Caki2 (cell line): ENCODE results near the gene NPTX1. TPM values are rescaled to one million over a fixed set of nuclear protein-coding genes. Genes with fewer than 3 reads are reported as not detected.

Experiments used
- DNase-seq: peaks from one replicate; pipeline ENCODE4 v3.0.0-alpha.2; 2015; ENCODE audit warnings: low read depth
- in situ Hi-C: cut with HindIII; loops from 2 replicates; pipeline ENCODE4 v1.10.0; 2016; ENCODE audit warnings: low sequenced_read_pairs, low pct_unique_long_range_greater_than_20kb, mixed read lengths
- total RNA-seq: library from RNA; depleted of rRNA; stranded (reverse); fragments of >200 nt; shearing (Covaris generic); gene quantifications from 2 replicates; pipeline ENCODE4 v1.2.3, GENCODE V29; 2014; ENCODE audit warnings: low replicate concordance; rRNA removed

The NPTX1 gene
- total RNA-seq, 1 experiment from 2014 or later, result not detected

DNA sequence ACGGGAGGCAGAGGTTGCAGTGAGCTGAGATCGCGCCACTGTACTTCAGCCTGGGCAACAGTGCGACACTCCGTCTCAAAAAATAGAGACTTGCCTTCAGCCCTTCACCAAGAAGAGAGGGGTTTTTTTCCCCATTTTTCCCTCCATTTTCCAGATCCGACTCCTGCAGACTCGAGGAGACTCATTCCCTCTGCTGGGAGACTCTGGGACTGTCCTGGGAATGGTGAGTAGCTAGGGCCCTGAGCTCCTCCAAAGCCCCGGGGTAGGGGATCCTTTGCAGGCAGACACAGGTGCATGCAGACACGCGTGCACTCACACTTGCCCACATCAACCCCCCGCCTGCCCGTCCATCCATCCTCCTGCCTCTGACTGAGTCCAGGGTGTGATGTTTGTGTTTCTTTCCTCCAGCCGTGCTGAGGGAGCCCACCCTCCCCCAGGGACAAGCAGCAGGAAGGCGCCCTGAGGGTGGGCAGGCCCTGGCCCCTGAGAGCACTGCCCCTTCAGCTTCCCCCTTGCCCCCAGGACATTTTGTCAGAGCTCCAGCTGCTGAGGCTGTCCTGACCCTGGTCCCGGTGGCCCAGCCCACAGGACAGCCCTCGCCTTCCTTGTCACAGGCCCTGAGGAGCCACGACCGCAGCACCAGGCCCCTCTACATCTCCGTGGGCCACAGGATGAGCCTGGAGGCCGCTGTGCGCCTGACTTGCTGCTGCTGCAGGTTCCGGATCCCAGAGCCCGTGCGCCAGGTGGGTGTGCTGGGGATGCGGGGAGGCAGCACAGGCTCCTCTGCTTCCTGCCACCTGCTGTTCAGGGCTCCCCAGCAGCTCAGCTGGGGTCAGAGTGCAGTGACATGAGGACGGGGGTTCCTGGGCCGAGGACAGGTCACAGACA is 51.3 kb downstream of the NPTX1 start:
- no peak for DNase-seq
- in situ Hi-C loops, result no loop called here

DNA sequence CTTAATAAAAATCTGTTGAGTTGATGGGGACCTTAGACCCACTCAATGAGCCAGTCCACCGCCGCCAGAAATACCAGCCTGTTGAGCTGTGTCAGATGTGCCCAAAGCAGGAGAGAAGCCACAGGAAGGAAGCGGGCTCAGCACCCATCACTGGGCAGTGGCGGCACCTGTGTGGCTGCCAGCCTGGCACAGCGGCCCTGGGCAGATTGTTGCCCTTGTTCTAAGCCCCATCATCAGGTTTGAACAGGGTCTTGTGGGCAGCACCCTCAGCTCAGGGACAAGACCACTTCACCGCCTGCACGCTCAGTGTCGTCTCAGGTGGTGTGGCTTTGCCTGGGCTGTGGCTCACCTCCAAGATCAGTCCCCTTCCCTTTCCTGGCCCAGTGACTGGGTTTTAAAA is 52.1 kb downstream of the NPTX1 start:
- in situ Hi-C loops, result no loop called here

DNA sequence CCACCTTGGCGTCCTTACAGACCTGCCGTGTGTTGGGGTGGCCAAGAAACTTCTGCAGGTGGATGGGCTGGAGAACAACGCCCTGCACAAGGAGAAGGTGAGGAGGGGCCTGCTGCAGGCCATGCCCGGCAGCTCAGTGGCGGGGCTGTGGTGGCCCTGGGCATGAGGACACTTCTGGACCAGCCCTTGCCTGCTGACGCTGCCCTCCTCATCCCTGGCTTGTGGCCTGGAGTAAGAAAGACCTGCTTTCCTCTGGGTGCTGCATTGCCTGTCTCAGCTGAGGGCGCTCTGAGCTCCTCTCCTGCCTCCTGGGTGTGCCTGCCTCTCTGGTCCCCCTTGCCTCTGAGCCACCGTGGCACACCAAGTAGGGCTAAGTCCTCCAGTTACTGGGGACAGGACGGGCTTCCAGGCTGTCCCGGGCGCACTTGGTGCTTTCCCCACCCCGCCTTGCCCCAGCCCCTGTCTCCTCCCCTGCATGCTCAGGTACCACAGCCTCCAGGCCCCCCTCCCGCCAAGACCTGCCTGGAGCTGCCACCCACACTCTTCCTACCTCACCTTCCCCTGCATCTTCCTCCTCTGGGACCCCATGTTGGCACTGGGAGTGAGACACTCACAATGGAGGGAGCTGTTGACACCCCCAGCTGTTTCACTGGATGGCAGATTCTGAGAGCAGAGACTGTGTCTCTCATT is 52.7 kb downstream of the NPTX1 start:
- in situ Hi-C loops, result no loop called here
- DNase-seq, result no peak

More for the DNA sequence above, 52.1 kb downstream of the NPTX1 start:
- no peak for DNase-seq

DNA sequence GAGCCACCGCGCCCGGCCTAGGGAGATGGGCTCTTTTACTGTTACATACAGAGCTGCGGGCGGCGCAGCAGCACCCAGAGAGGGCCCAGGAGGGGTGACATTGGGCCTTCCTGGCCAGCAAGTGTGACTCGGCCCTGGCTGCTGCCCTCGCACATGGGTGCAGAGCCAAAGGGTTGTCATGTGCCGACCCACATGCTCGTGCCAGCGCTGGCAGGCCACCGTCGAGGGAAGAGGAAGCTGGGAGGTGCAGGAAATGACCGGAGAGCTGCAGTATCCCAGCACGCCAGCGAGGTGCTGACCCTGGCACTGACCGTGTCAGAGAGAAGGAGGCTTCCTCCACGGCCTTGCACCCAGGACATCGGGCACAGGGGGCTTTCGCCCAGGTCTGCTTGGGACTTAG is 53.4 kb downstream of the NPTX1 start:
- in situ Hi-C loops, result no loop called here
- no peak for DNase-seq

DNA sequence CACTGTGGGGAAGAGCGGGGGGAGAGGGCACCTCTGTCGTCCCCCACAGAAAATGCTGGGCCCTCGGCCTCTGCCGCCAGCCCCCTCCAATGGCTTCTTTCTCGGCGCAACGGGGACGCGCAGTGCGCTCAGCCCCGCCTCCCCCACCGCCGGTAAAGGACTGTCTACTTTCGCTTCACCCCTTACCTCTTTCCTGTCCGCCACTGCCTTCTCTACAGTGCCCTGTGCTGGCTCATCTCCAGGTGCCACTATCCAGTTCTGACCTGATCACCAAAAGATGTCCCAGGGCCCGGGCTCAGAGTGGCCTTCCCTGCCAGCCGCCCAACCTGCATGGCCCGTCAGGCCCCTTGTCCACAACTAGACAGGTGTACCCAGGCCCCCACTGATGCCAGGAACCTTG is 54.1 kb downstream of the NPTX1 start:
- in situ Hi-C loops, result no loop called here
- no peak for DNase-seq

DNA sequence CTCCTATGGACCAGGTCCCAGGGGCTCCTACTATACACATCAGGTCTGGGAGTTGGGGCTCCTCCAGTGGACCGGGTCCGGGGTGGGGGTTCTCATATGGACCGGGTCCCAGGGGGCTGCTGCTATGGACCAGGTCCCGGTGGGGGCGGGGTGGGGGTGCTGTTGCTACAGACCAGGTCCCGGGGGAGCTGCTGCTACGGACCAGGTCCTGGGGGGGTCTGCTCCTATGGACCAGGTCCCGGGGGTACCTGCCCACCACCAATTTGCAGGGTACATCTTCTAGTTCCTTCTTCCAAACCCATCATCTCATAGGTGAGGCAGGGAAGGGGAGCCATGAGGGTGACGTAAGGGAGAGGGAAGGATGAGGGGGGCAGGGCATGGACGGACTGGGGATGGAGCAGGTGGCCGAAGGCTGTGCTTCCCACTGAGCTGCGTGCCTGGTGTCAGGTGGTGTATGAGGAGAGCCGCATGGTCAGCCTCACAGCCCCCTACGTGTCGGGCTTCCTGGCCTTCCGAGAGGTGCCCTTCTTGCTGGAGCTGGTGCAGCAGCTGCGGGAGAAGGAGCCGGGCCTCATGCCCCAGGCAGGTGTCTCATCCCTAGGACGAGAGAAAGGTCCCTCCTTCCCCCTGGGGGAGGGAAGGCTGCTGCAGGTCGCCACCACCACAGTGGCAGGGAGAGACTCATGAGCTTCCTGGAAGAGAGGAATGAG is 54.9 kb downstream of the NPTX1 start:
- in situ Hi-C loops, result no loop called here
- DNase-seq, result no peak

DNA sequence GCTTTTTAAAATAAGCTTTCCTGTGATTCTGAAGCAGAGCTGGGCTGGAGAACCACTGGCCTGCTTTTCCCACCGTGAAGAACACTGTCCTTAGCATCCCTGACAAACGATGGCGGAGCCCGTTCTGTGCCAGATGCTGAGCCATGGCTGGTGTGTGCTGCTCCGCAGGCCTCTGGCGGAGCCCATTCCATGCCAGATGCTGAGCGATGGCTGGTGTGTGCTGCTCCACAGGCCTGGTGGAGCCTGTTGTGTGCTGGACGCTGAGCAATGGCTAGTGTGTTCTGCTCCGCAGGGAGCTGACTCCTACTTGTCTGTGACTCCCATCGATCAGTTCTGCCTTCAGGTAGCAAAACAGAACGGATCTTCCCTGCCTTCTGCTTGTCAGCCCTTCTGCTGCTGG is 57.2 kb downstream of the NPTX1 start:
- in situ Hi-C loops, result no loop called here
- no peak for DNase-seq

DNA sequence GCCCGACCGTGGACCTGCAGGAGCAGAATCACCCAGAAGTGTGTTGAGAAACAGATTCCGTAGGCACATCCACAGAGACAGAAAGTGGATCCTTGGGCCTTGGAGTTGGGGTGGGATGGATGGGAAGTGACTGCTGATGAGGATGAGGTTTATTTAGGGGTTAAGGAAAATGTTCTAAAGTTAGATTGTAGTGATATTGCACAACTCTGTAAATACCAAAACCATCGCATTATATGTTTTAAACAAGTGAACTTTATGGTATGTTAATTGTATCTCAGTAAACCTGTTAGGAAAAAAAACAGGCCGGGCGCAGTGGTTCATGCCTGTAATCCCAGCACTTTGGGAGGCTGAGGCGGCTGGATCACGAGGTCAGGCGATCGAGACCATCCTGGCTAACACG is 57.8 kb downstream of the NPTX1 start:
- no peak for DNase-seq
- in situ Hi-C loops, result no loop called here

Other genes with a start within 250 kb of the NPTX1 start
- 35.9 and 49.8 TPM in 2 replicates for gene RNF213, start 215.8 kb downstream of the NPTX1 start, total RNA-seq
- 31.7 and 47.6 TPM in 2 replicates for gene ENDOV, start 61.4 kb downstream of the NPTX1 start, total RNA-seq
- 16.7 and 19.8 TPM in 2 replicates for gene RPTOR, start 68.2 kb upstream of the NPTX1 start, total RNA-seq